ENCODE results near the gene DPP8. TPM values are rescaled to one million over a fixed set of nuclear protein-coding genes. Genes with fewer than 3 reads are reported as not detected.

Gene DPP8
- 21.7 and 23.5 TPM in 2 replicates for total RNA-seq (2014; rRNA removed; shearing (Covaris generic))
- polyA plus RNA-seq (2016; fragmentation: Nextera tagmentation; extraction: Ambion mirVana) = 29.7 and 33.5 TPM in 2 replicates
- long read RNA-seq, partial matches to known transcripts = 1 of 6 reads
- long read RNA-seq, other reads (novel, unspliced or antisense) = 2 of 6 reads

- Mint-ChIP-seq H3K36me3 (ENCODE audit: low read depth) (peaks cover 11% of the 10 kb centered on the region), H3K9me3 (no peaks in the 10 kb centered on the region)
Measured at GRCh38 chr15:65516997-65517865, at the start of gene DPP8. Gene DPP8, minus strand, starts transcription at chr15:65517689. Its CDS starts 5,136 bp downstream, at chr15:65512553.

More at GRCh38 chr15:65516997-65517865, at the start of gene DPP8:
- ATAC-seq (peak; percentile 99), DNase-seq (ENCODE audit: low spot score) (peak; percentile 98)
- H3K27me3 ChIP-seq (ENCODE audit: insufficient read depth) = no peaks in the 10 kb centered on the region
- H3K4me3 ChIP-seq = peak within 1 kb of the TSS; percentile 99
- H3K4me2 ChIP-seq = peak within 1 kb of the TSS; percentile 100
- H4K20me1 ChIP-seq (replicated peaks; ENCODE audit: insufficient read depth) = peaks cover 16% of the 10 kb centered on the region
- H3K9me2 ChIP-seq (ENCODE audit: insufficient read depth) = no peaks in the 10 kb centered on the region
- peak within 1 kb of the TSS; percentile 98 for H3K27ac ChIP-seq (ENCODE audit: low read depth)
- H3K36me3 ChIP-seq (ENCODE audit: insufficient read depth) = no peaks in the 10 kb centered on the region; the same call in 1 of the 2 replicates
- TF ChIP-seq NANOG (IDR thresholded peaks at IDR 0.05; ENCODE audit: borderline replicate concordance) (no peak), REST (IDR thresholded peaks at IDR 0.05; ENCODE audit: unreplicated experiment) (no peak), JUNB (IDR thresholded peaks at IDR 0.05; ENCODE audit: unreplicated experiment) (no peak), CREB1 (CRISPR knock-in tag; IDR thresholded peaks at IDR 0.05; ENCODE audit: low read depth) (peak; percentile 51), CTCF (conservative IDR thresholded peaks at IDR 0.05; ENCODE audit: low read depth in 2 of 2) (peak; percentile 89 to 98), EZH2 (IDR thresholded peaks at IDR 0.05; ENCODE audit: low read depth, unreplicated experiment) (no peak), POLR2AphosphoS5 (IDR thresholded peaks at IDR 0.05; ENCODE audit: low read depth) (peak; percentile 84), STAT1 (IDR thresholded peaks at IDR 0.05; ENCODE audit: unreplicated experiment) (no peak), ZNF331 (CRISPR knock-in tag; IDR thresholded peaks at IDR 0.05; ENCODE audit: low read depth) (no peak), ZNF114 (CRISPR knock-in tag; IDR thresholded peaks at IDR 0.05) (no peak)
- TF ChIP-seq, protein P1, sequence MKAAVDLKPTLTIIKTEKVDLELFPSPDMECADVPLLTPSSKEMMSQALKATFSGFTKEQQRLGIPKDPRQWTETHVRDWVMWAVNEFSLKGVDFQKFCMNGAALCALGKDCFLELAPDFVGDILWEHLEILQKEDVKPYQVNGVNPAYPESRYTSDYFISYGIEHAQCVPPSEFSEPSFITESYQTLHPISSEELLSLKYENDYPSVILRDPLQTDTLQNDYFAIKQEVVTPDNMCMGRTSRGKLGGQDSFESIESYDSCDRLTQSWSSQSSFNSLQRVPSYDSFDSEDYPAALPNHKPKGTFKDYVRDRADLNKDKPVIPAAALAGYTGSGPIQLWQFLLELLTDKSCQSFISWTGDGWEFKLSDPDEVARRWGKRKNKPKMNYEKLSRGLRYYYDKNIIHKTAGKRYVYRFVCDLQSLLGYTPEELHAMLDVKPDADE (IDR thresholded peaks at IDR 0.05) = peak; percentile 89
- TF ChIP-seq, protein P2, sequence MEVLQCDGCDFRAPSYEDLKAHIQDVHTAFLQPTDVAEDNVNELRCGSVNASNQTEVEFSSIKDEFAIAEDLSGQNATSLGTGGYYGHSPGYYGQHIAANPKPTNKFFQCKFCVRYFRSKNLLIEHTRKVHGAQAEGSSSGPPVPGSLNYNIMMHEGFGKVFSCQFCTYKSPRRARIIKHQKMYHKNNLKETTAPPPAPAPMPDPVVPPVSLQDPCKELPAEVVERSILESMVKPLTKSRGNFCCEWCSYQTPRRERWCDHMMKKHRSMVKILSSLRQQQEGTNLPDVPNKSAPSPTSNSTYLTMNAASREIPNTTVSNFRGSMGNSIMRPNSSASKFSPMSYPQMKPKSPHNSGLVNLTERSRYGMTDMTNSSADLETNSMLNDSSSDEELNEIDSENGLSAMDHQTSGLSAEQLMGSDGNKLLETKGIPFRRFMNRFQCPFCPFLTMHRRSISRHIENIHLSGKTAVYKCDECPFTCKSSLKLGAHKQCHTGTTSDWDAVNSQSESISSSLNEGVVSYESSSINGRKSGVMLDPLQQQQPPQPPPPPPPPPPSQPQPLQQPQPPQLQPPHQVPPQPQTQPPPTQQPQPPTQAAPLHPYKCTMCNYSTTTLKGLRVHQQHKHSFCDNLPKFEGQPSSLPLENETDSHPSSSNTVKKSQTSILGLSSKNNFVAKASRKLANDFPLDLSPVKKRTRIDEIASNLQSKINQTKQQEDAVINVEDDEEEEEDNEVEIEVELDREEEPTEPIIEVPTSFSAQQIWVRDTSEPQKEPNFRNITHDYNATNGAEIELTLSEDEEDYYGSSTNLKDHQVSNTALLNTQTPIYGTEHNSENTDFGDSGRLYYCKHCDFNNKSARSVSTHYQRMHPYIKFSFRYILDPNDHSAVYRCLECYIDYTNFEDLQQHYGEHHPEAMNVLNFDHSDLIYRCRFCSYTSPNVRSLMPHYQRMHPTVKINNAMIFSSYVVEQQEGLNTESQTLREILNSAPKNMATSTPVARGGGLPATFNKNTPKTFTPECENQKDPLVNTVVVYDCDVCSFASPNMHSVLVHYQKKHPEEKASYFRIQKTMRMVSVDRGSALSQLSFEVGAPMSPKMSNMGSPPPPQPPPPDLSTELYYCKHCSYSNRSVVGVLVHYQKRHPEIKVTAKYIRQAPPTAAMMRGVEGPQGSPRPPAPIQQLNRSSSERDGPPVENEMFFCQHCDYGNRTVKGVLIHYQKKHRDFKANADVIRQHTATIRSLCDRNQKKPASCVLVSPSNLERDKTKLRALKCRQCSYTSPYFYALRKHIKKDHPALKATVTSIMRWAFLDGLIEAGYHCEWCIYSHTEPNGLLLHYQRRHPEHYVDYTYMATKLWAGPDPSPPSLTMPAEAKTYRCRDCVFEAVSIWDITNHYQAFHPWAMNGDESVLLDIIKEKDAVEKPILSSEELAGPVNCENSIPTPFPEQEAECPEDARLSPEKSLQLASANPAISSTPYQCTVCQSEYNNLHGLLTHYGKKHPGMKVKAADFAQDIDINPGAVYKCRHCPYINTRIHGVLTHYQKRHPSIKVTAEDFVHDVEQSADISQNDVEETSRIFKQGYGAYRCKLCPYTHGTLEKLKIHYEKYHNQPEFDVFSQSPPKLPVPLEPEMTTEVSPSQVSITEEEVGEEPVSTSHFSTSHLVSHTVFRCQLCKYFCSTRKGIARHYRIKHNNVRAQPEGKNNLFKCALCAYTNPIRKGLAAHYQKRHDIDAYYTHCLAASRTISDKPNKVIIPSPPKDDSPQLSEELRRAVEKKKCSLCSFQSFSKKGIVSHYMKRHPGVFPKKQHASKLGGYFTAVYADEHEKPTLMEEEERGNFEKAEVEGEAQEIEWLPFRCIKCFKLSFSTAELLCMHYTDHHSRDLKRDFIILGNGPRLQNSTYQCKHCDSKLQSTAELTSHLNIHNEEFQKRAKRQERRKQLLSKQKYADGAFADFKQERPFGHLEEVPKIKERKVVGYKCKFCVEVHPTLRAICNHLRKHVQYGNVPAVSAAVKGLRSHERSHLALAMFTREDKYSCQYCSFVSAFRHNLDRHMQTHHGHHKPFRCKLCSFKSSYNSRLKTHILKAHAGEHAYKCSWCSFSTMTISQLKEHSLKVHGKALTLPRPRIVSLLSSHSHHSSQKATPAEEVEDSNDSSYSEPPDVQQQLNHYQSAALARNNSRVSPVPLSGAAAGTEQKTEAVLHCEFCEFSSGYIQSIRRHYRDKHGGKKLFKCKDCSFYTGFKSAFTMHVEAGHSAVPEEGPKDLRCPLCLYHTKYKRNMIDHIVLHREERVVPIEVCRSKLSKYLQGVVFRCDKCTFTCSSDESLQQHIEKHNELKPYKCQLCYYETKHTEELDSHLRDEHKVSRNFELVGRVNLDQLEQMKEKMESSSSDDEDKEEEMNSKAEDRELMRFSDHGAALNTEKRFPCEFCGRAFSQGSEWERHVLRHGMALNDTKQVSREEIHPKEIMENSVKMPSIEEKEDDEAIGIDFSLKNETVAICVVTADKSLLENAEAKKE (CRISPR knock-in tag; IDR thresholded peaks at IDR 0.05) = no peak
- peaks cover 7% of the 10 kb centered on the region for H3K27me3 Mint-ChIP-seq (ENCODE audit: insufficient read depth, low read depth, poor library complexity)
- H3K4me3 Mint-ChIP-seq = peak within 1 kb of the TSS; percentile 89
- H3K27ac Mint-ChIP-seq = peak within 1 kb of the TSS; percentile 25
- peaks cover 6% of the 10 kb centered on the region; the same call in 1 of the 2 replicates for H3F3A ChIP-seq (replicated peaks; ENCODE audit: low read depth)
- H2AFZ ChIP-seq = peak within 1 kb of the TSS; percentile 98
- H3K4me1 ChIP-seq (ENCODE audit: insufficient read depth) = peaks cover 7% of the 10 kb centered on the region
- H3K79me2 ChIP-seq (replicated peaks; ENCODE audit: insufficient read depth) = peaks cover 26% of the 10 kb centered on the region
- peaks cover 7% of the 10 kb centered on the region; the same call in 2 of the 3 replicates for H3K4me1 Mint-ChIP-seq
